HPDE6-E6E7 (cell line): Measurements from ENCODE around the gene TPH2.

Experiments used
- DNase-seq: peaks from one replicate; pipeline ENCODE4 v3.0.0; 2011; ENCODE audit warnings: missing footprints; ENCODE audit errors: extremely low spot score

Gene TPH2

DNA sequence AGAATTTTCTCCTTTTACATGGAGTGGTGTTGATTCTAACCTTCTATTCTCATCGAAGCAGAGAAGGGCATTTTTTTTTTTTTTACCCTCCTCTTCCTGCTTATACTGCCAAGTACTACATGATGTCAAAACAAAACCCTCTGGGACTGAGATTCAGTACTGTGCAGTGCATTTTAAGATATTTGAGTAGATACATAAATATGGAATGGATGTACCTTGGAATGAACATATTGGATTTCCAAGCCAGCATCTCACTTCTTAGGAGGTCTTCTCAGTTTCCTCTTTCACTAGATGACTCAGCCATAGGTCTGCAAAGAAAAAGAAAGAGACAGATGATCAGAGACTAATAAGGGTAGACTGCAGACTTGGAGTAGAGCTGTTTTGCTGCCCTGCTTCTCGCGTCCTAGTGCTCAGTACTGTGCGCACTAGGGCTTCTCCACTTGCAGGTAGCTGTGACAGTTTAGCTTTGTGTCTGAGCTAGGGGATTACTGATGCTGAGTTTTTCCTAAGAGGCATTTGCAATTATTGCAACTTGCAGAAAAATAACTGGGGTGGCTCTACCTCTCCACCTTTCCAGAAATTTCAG, 20.4 kb downstream of the TPH2 start:
- no peak for DNase-seq

GRCh38 chr12:71967211-71967610, 28.6 kb downstream of the TPH2 start:
- no peak for DNase-seq

DNA sequence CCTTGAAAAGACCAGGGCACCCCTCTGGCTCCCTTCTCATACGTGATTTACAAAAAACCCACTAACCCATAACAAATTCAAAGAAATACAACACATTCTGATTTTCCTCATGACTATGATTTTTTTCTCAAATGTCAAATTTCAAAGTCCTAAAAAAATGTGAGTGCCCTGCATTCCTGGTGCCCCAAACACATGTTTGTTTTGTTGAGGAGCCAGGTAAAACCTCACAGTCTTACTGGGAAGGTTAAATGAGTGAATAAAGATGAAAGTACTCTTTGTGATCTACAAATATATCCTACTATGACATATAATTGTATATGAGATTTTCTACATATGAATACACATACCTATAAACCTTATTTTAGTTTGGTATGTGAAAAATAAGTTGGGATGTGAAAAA, 30.7 kb downstream of the TPH2 start:
- no peak for DNase-seq

GRCh38 chr12:71970031-71970430, 31.4 kb downstream of the TPH2 start:
- no peak for DNase-seq

DNA sequence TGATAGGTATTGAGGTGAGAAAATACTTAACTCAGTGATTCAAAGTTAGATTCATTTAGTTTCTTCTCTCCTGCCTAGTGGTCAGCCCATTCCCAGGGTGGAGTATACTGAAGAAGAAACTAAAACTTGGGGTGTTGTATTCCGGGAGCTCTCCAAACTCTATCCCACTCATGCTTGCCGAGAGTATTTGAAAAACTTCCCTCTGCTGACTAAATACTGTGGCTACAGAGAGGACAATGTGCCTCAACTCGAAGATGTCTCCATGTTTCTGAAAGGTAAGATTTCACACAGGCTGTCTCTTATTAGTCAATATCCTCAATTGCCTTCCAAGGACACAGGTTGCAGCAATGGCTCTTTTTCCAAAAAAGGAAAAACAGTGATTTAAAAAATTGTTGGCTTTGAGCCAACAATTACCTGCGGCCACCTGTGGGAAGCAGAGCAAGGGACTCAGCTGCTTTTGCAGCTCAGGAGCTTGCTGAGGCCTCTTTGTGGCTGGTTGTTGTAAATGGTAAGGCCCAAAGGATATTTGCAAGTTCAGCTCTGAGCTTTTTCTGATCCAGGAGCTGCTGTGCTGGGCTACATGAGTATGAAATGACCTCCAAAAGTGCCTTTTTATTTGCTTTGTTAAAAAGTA, 33.9 kb downstream of the TPH2 start:
- DNase-seq, result no peak

- DNase-seq, result no peak
Observed at GRCh38 chr12:71973687-71974086, 35.0 kb downstream of the TPH2 start.

DNA sequence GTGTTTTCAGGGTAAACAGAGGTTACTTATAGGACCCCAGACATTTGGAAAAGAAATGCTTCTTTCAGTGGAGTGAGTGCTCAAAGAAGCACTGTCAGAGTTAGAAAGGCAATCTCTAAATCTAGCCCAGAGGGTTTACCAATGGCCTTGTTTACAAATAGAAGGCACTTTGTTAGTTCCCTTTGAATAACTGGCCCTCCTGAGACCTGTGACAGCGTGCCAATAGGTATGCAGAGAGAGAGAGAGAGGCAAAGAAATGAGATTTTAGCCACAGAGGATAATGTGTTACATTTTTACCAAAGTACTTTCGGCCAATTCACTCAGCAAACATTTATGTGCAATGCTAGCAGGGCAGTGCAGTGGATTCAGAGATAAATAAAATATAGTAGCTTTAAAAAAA, 41.9 kb downstream of the TPH2 start:
- DNase-seq, result no peak

- no peak for DNase-seq
Observed at GRCh38 chr12:71981149-71981548, 42.5 kb downstream of the TPH2 start.

- no peak for DNase-seq
Observed at GRCh38 chr12:71994715-71995114, 56.1 kb downstream of the TPH2 start.

- DNase-seq, result peak; percentile 23
Observed at GRCh38 chr12:71999795-72000194, 61.1 kb downstream of the TPH2 start.

DNA sequence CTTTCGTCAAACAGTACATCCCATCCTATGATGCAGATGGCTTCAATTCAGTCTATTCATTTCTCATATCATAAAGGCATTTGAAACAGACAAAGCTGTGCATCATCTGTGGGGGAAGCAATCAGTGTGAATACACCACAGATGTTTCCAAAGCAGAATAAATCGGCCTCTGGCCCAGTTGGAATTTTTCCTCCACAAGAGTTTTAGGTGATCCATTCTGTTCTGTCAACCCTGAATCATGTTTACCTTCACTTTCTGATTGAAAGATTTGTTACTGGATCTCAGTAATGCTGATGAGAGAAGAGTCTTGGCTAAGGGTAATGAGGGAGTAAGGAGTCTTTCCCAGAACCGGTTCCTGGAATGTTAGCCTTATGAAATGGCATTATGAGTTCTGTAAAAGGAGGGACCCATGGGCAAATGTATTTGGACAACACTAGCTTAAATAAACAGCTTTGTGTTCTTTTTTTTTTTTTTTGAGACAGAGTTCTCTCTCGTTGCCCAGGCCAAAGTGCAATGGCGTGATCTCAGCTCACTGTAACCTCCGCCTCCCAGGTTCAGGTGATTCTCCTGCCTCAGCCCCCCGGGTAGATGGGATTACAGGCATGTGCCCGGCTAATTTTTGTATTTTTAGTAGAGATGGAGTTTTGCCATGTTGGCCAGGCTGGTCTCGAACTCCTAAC, 62.5 kb downstream of the TPH2 start:
- no peak for DNase-seq

DNA sequence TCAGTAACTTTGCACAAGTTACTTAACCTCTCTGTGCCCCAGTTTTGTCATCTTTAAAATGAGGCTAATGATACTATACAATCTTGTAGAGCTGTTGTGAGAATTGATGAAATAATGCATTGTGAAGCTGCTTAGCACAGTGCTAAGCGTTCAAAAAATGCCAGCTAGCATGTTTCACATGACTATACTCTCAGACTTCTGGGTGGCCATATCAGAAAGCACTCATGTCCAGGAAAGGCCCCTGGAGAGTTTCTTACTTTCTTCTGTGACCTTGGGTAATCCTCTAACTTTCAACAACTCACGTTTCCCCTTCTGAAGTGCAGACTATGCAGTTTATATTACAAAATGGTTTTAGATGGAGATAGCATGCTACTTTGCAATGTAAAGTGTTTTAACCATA, 68.1 kb downstream of the TPH2 start:
- no peak for DNase-seq

DNA sequence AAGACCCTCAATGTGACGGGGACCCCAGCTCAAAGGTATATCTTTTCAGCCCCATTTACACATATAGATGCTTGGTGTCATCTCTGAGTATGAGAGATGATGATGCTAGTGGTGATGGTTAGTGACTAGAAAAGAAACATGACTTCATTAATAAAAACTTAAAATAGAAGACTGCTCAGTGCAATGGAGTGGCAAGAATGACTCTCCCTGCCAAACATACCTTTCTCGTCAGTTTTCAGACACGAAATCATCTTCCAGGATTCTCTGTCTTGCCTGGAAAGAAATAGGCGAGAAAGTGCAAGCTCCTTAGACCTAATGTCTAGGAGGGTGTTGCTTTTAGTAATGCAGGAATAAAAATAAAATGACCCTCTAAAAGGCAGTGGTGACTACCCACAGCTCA, 71.7 kb downstream of the TPH2 start:
- no peak for DNase-seq

- DNase-seq, result no peak
Observed at GRCh38 chr12:72011374-72011773, 72.7 kb downstream of the TPH2 start.

DNA sequence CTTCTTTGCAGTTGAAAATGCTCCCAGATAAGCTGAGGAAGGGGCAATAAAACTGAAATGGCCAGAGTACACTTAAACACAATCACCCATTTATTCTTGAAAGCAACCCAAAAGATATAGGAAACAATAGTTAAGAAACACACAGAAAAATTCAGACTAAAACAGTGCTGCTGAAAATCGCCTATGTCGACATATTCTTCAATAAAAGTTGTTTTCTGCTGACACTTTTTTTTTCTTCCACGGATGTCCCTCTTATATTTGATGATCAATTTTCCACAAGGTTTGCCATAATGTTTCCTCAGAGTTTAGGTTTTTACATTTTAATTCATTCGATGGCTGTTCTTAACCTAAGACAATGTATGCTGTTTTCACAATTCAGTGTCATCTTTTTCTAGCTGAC, 74.2 kb downstream of the TPH2 start:
- DNase-seq, result no peak

GRCh38 chr12:72015895-72016294, 77.2 kb downstream of the TPH2 start:
- no peak for DNase-seq

DNA sequence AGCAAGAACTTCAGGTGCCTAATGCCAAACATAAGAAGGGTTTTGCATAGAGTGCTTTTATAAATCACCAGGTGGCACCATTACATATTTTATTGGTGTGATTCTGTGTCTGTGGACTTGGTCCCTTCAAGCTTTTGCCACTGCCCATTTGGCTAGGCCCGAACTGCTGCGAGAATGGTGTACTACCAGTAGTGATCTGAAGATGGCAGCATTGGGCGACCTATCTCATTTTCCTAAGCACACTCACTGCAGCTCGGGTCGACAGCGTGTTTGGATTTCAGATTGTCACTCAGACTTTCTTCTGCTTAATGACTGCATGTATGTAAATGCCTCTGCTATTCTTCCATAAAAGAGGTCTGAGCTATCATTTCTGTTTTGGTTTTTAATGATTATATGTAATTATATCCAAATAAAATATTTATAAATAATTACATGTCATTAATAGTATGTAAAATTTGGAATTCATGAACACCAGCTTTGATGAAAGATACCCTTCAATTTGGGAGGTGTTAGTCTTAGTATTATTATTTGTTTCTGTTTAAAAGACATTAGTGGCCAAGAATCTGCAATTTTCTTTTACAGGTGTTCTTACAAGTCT, 78.5 kb downstream of the TPH2 start:
- peak; percentile 53 for DNase-seq

DNA sequence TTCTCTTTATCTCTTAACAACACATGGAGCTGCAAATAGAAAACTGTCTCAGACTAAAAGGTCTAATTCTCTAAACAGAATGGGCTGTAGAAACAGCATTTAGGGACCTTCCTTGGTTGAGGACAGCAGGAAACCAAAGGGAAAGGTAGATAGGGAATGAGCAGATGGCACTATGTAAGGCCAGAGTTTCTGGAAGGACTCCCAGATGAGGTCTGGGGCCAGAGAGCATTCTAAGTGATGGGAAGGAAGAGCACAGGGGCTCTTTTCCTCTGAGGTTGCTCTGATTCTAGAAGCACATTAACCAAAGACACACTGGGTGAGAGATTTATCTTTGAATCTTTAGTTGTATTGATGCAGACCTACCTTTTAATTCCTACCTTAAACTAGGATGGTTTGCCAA, 79.4 kb downstream of the TPH2 start:
- no peak for DNase-seq

- no peak for DNase-seq
Observed at GRCh38 chr12:72024613-72025012, 86.0 kb downstream of the TPH2 start.

- DNase-seq, result no peak
Observed at GRCh38 chr12:72025524-72025923, 86.9 kb downstream of the TPH2 start.

GRCh38 chr12:72028966-72029365, 90.3 kb downstream of the TPH2 start:
- DNase-seq, result no peak

DNA sequence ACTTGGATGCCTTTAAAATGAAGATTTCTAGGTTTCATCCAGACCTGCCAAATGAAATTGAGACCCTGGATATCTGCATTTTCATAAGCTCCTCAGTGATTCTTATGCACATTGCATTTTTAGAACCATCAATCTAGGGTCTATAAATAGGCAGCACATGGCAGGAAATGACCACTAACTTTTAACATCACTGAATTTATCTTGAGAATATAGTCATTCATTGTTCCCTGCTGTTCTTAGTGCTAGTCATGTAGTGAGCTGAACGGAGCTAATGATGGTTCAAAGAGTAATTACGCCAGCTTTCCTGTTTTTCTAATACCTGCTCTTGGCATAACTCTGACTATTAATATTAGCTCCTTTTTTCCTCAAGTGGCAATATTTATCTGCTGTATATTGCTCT, 91.6 kb downstream of the TPH2 start:
- DNase-seq, result no peak

DNA sequence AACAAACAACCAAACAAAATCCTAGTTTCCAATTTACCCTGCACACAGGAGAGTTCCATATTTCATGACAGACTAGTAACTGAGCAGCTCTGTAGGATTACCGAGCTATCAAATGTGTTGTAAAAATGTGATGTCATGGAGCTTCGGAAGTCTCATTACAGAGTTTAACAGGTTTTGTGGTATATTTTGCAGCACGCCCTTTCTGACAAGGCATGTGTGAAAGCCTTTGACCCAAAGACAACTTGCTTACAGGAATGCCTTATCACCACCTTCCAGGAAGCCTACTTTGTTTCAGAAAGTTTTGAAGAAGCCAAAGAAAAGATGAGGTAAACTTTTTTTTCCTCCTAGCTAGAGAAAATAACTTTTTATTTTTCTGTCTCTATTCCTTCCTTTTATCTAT, 92.4 kb downstream of the TPH2 start:
- no peak for DNase-seq
